Esophagus squamous epithelium (tissue), 5 donors: Measurements from ENCODE around the gene TMEM200C. TPM values are rescaled to one million over a fixed set of nuclear protein-coding genes. Genes with fewer than 3 reads are reported as not detected.

ENCODE experiments used
- DNase-seq: peaks from one replicate; lab custom pipeline; 2025; lab: John Stamatoyannopoulos, UW
- H3K27ac ChIP-seq, 4 donors: fragments of 200-600 bp; sonication (generic); one replicate each; pipeline ENCODE4 v1.5.1; 2016 to 2019; ENCODE audit warnings: mild to moderate bottlenecking in 1 of 4
- H3K27me3 ChIP-seq, 4 donors: fragments of 200-600 bp; sonication (generic); 1 replicate in 3 of 4; 2 replicates in 1 of 4; pipeline versions ENCODE4 v1.5.1 to v1.6.0; 2017 to 2021; ENCODE audit warnings: antibody characterized with exemption in 1 of 4
- H3K36me3 ChIP-seq, 3 donors: fragments of 200-600 bp; sonication (generic); one replicate each; pipeline ENCODE4 v1.5.1; 2016 to 2019
- H3K4me1 ChIP-seq, 3 donors: fragments of 200-600 bp; sonication (generic); one replicate each; pipeline ENCODE4 v1.5.1; 2017 to 2019
- H3K4me3 ChIP-seq, 4 donors: fragments of 200-600 bp; sonication (generic); 1 replicate in 3 of 4; 2 replicates in 1 of 4; pipeline ENCODE4 v1.5.1; 2016 to 2019; ENCODE audit warnings: mild to moderate bottlenecking in 2 of 4, moderate library complexity in 1 of 4
- H3K9me3 ChIP-seq, 3 donors: fragments of 200-600 bp; sonication (generic); one replicate each; pipeline ENCODE4 v1.5.1; 2016 to 2019
- CTCF ChIP-seq, 6 experiments: fragments of 450-650 bp in 4 of 6; fragments of 200-600 bp in 2 of 6; sonication (generic) in 2 of 6; IDR thresholded peaks; one replicate each; pipeline ENCODE4 v1.5.1; 2016 to 2019; ENCODE audit warnings: antibody characterized with exemption in 6 of 6, mild to moderate bottlenecking in 4 of 6, moderate library complexity in 4 of 6
- POLR2A ChIP-seq, 4 donors: fragments of 450-650 bp; IDR thresholded peaks; one replicate each; pipeline ENCODE4 v1.6.1; 2017; ENCODE audit warnings: antibody characterized with exemption in 4 of 4, mild to moderate bottlenecking in 4 of 4, moderate library complexity in 3 of 4
- WGBS, 2 donors: methylation state at CpG; one replicate each; pipeline ENCODE4 v1.1.5; 2018; 5-methylcytosine and 5-hydroxymethylcytosine counted together
- intact Hi-C: fragments of 100-400 bp; cut with DNase I; formaldehyde crosslinking; loops from one replicate; pipeline ENCODE4 v1.15.0; 2022
- total RNA-seq, 4 donors: library from RNA; depleted of rRNA; stranded (reverse); fragments of >200 nt; gene quantifications; one replicate each; pipeline ENCODE4 v1.1.0, GENCODE V29; 2016
- donor health status: DM: yes; HTN: yes; CAD: no.

The TMEM200C gene
- total RNA-seq = under 1 TPM in 2 of 4 donors, not detected in 2; 0.04 to 0.38 TPM

GRCh38 chr18:5895299-5895875 is at the start of gene TMEM200C:
TSS of gene TMEM200C (minus strand) at chr18:5895522. CDS start at chr18:5892063, 3,459 bp downstream.
- no peak for DNase-seq
- Histone ChIP-seq H3K36me3 (no peaks in the 10 kb centered on the region), H3K27me3 (peaks cover 6 to 96% (median 19%) of the 10 kb centered on the region in 4 donors), H3K4me3 (peak within 1 kb of the TSS; percentile 28 to 70 (median 50)), H3K4me1 (peaks cover 9 to 39% (median 24%) of the 10 kb centered on the region in 3 donors), H3K27ac (peak within 1 kb of the TSS; percentile 38 to 80 (median 69)), H3K9me3 (no peaks in the 10 kb centered on the region)
- 0% methylated on average over 1 of the region's 83 CpGs; no CpG with 5 or more reads in 1 of the 2 donors for WGBS, 2 donors
- TF ChIP-seq POLR2A (IDR thresholded peaks at IDR 0.05) = no peak
- no peak for TF ChIP-seq CTCF (IDR thresholded peaks at IDR 0.05)
- intact Hi-C loops = no loop called here

- intact Hi-C loops = no loop called here
- peaks cover 0 to 6% (median 0%) of the 10 kb centered on the region in 4 donors for H3K27me3 ChIP-seq
- no peak for DNase-seq
- 87 to 89% methylated on average over 3 of the region's 3 CpGs for WGBS, 2 donors
- H3K4me3 ChIP-seq = no peak overlapping the region
- no peaks in the 10 kb centered on the region for H3K36me3 ChIP-seq
- TF ChIP-seq POLR2A (IDR thresholded peaks at IDR 0.05) (no peak), CTCF (IDR thresholded peaks at IDR 0.05) (no peak)
- no peak overlapping the region for H3K27ac ChIP-seq
- no peaks in the 10 kb centered on the region for H3K9me3 ChIP-seq
- H3K4me1 ChIP-seq = no peaks in the 10 kb centered on the region
Observed at GRCh38 chr18:5944448-5944847, 49.1 kb upstream of the TMEM200C start.

DNA sequence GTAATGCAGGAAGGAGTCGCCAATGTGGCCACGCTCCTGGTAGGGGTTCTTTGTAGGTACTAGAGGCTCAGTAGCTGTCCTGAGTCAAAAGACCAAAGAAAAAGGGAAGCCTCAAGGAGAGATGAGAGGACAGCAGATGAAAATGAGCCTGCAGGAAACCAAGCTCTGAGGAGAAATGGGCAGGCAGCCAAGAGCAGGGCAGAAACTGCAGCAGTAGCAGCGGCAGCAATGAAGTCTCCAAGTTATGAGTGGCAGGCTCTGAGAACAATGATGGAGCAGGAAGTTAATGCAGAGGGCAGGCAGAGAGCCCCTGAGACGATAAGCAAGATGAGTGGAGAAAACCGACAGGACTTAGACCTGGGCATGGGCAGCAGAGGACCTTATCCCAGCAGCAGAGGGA is 48.2 kb upstream of the TMEM200C start:
- no peaks in the 10 kb centered on the region for H3K4me1 ChIP-seq
- H3K4me3 ChIP-seq = no peak overlapping the region
- 40 to 51% methylated on average over 5 of the region's 5 CpGs for WGBS, 2 donors
- no peak overlapping the region for H3K27ac ChIP-seq
- TF ChIP-seq CTCF (IDR thresholded peaks at IDR 0.05) = no peak
- TF ChIP-seq POLR2A (IDR thresholded peaks at IDR 0.05) = no peak
- H3K36me3 ChIP-seq = no peaks in the 10 kb centered on the region
- DNase-seq = no peak
- H3K9me3 ChIP-seq = no peaks in the 10 kb centered on the region
- intact Hi-C loops = no loop called here
- peaks cover 0 to 6% (median 0%) of the 10 kb centered on the region in 4 donors for H3K27me3 ChIP-seq

DNA sequence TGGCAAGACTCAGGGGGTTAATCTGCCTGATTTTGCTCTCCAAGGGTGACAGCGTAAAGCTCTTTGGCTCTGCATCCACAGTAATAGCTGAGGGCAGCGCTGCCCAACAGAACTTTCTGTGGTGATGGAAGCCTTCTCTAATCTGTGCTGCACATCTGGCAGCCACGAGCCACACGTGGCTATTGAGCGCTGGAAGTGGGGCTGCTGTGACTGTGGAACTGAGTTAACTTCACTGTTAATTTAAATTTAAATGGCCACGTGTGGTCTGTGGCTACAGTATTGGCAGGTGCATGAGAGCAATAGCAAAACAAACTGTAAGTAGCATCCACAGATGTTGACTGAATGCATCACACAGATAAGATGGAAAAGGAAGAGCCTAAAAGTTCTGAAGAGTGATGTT is 47.3 kb upstream of the TMEM200C start:
- TF ChIP-seq CTCF (IDR thresholded peaks at IDR 0.05) (no peak), POLR2A (IDR thresholded peaks at IDR 0.05) (no peak)
- no peak overlapping the region for H3K4me3 ChIP-seq
- no peak overlapping the region for H3K27ac ChIP-seq
- H3K36me3 ChIP-seq = no peaks in the 10 kb centered on the region
- intact Hi-C loops = no loop called here
- peaks cover 0 to 6% (median 0%) of the 10 kb centered on the region in 4 donors for H3K27me3 ChIP-seq
- 65 to 67% methylated on average over 6 of the region's 6 CpGs for WGBS, 2 donors
- no peaks in the 10 kb centered on the region for H3K4me1 ChIP-seq
- no peaks in the 10 kb centered on the region for H3K9me3 ChIP-seq
- DNase-seq = no peak

DNA sequence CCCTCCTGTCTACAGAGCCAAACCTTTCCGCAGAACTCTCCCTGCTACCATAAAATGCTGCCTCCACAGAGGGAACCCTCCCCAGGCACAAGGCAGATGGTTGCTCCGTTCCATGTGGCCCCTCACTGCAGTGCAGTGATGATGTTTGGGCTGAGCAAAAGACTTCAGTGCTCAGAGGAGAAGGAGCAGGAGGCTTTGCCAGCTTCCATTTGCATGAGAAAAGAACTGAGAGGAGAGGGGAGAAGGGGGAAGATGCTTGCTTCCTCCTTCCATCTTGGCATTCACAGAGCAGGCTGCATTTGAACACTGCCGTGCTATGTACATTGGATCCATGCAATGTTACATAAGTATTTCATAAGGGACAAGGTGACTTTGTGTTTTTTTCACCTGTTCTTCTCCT is 46.6 kb upstream of the TMEM200C start:
- no peak for DNase-seq
- TF ChIP-seq CTCF (IDR thresholded peaks at IDR 0.05) = no peak
- TF ChIP-seq POLR2A (IDR thresholded peaks at IDR 0.05) = no peak
- no peaks in the 10 kb centered on the region for H3K36me3 ChIP-seq
- 36 to 56% methylated on average over 1 to 3 of the region's 3 CpGs for WGBS, 2 donors
- H3K4me3 ChIP-seq = no peak overlapping the region
- no peaks in the 10 kb centered on the region for H3K9me3 ChIP-seq
- no peaks in the 10 kb centered on the region for H3K4me1 ChIP-seq
- peaks cover 0 to 6% (median 0%) of the 10 kb centered on the region in 4 donors for H3K27me3 ChIP-seq
- H3K27ac ChIP-seq = no peak overlapping the region
- intact Hi-C loops = no loop called here
